ENCODE results near the gene CLDN8. TPM values are rescaled to one million over a fixed set of nuclear protein-coding genes. Genes with fewer than 3 reads are reported as not detected.

Gene CLDN8
- total and polyA plus RNA-seq, 4 experiments from 2014 or later = not detected

- H3K4me1 ChIP-seq (ENCODE audit: insufficient read depth, low read length) = no peaks in the 10 kb centered on the region
- Mint-ChIP-seq H3K4me3 (no peak overlapping the region), H3K27ac (no peak overlapping the region), H3K4me1 (no peaks in the 10 kb centered on the region), H3K27me3 (no peaks in the 10 kb centered on the region), H3K36me3 (no peaks in the 10 kb centered on the region), H3K9me3 (peaks cover 0 to 7% (median 0%) of the 10 kb centered on the region in 8 donors)
- no peak overlapping the region for H3K27ac ChIP-seq (ENCODE audit: low read depth, low read length)
- POLR2A ChIA-PET (ENCODE audit: partially characterized antibody) = no interaction called here
- intact Hi-C loops (cut with micrococcal nuclease) = no loop called here
- H3K27me3 ChIP-seq (ENCODE audit: insufficient read depth, low read length) = no peaks in the 10 kb centered on the region
- DNase-seq = no peak
- H3K4me3 ChIP-seq (ENCODE audit: low read length in 2 of 2) = no peak overlapping the region
- no peaks in the 10 kb centered on the region for H3K36me3 ChIP-seq (ENCODE audit: insufficient read depth, low read length)
- H3K9me3 ChIP-seq (ENCODE audit: control insufficient read depth in 1 of 2, low read length in 2 of 2) = no peaks in the 10 kb centered on the region
- CTCF ChIA-PET (ENCODE audit: partially characterized antibody) = no interaction called here
Measured at GRCh38 chr21:30206551-30207251, 9.2 kb downstream of the CLDN8 start.

- no peaks in the 10 kb centered on the region for H3K36me3 Mint-ChIP-seq
- CTCF ChIA-PET (ENCODE audit: partially characterized antibody) = no interaction called here
- intact Hi-C loops (cut with micrococcal nuclease) = no loop called here
Measured at GRCh38 chr21:30200000-30200399, 15.9 kb downstream of the CLDN8 start.

DNA sequence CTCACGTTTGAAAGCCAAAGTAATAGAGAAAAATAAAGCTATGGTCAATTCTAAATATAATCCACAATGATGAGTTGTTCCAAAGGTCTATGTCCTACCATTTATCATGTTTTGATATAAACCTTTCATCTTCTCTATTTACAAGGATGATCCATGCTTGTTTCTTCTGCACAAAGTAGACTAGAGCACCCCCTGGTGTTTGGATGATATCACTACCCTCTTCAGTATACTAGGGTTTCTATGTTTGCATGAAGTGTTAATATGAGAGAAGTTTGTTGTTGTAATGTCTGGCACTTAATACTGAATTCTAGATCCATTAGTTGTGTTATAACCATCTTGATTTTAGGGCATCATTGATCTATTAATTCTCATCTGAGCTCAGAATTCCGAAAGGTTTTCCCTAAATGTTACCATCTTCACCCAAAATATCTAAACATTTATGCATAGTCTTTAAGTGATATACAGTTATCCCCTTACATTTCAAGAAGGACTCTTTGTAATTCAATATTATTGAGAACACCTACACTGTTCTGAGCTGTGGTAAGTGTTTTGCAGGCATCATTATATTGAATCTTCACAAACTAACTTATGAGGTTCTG is 21.1 kb downstream of the CLDN8 start:
- Histone ChIP-seq H3K4me3 (ENCODE audit: low read length in 2 of 2) (no peak overlapping the region), H3K27ac (ENCODE audit: low read depth, low read length) (no peak overlapping the region), H3K27me3 (ENCODE audit: insufficient read depth, low read length) (no peaks in the 10 kb centered on the region), H3K36me3 (ENCODE audit: insufficient read depth, low read length) (no peaks in the 10 kb centered on the region), H3K4me1 (ENCODE audit: insufficient read depth, low read length) (no peaks in the 10 kb centered on the region), H3K9me3 (ENCODE audit: control insufficient read depth in 1 of 2, low read length in 2 of 2) (no peaks in the 10 kb centered on the region)
- no peaks in the 10 kb centered on the region for H3K36me3 Mint-ChIP-seq
- intact Hi-C loops (cut with micrococcal nuclease) = no loop called here
- ChIA-PET CTCF (ENCODE audit: partially characterized antibody) (no interaction called here), POLR2A (ENCODE audit: partially characterized antibody) (no interaction called here)
- no peak overlapping the region for H3K27ac Mint-ChIP-seq
- no peaks in the 10 kb centered on the region for H3K27me3 Mint-ChIP-seq
- no peak for DNase-seq
- peaks cover 0 to 3% (median 0%) of the 10 kb centered on the region in 8 donors for H3K9me3 Mint-ChIP-seq
- H3K4me1 Mint-ChIP-seq = no peaks in the 10 kb centered on the region
- no peak overlapping the region for H3K4me3 Mint-ChIP-seq

More at GRCh38 chr21:30200000-30200399, 15.9 kb downstream of the CLDN8 start:
- Histone ChIP-seq H3K4me3 (ENCODE audit: low read length in 2 of 2) (no peak overlapping the region), H3K36me3 (ENCODE audit: insufficient read depth, low read length) (no peaks in the 10 kb centered on the region), H3K4me1 (ENCODE audit: insufficient read depth, low read length) (no peaks in the 10 kb centered on the region), H3K9me3 (ENCODE audit: control insufficient read depth in 1 of 2, low read length in 2 of 2) (no peaks in the 10 kb centered on the region), H3K27me3 (ENCODE audit: insufficient read depth, low read length) (no peaks in the 10 kb centered on the region), H3K27ac (ENCODE audit: low read depth, low read length) (no peak overlapping the region)
- Mint-ChIP-seq H3K9me3 (peaks cover 0 to 10% (median 2%) of the 10 kb centered on the region in 8 donors), H3K4me1 (no peaks in the 10 kb centered on the region), H3K4me3 (no peak overlapping the region), H3K27me3 (no peaks in the 10 kb centered on the region), H3K27ac (no peak overlapping the region)
- POLR2A ChIA-PET (ENCODE audit: partially characterized antibody) = no interaction called here
- DNase-seq = no peak

- no peak overlapping the region for H3K27ac Mint-ChIP-seq
- H3K4me3 ChIP-seq (ENCODE audit: low read length in 2 of 2) = no peak overlapping the region
- no peaks in the 10 kb centered on the region for H3K36me3 Mint-ChIP-seq
- H3K4me1 ChIP-seq (ENCODE audit: insufficient read depth, low read length) = no peaks in the 10 kb centered on the region
- CTCF ChIA-PET (ENCODE audit: partially characterized antibody) = no interaction called here
- no peaks in the 10 kb centered on the region for H3K27me3 Mint-ChIP-seq
- no peaks in the 10 kb centered on the region for H3K36me3 ChIP-seq (ENCODE audit: insufficient read depth, low read length)
- H3K4me1 Mint-ChIP-seq = no peaks in the 10 kb centered on the region
- no peaks in the 10 kb centered on the region for H3K27me3 ChIP-seq (ENCODE audit: insufficient read depth, low read length)
- no peak overlapping the region for H3K27ac ChIP-seq (ENCODE audit: low read depth, low read length)
- H3K9me3 Mint-ChIP-seq = peaks cover 0 to 3% (median 0%) of the 10 kb centered on the region in 8 donors
- H3K4me3 Mint-ChIP-seq = no peak overlapping the region
- intact Hi-C loops (cut with micrococcal nuclease) = no loop called here
- H3K9me3 ChIP-seq (ENCODE audit: control insufficient read depth in 1 of 2, low read length in 2 of 2) = no peaks in the 10 kb centered on the region
- DNase-seq = no peak
- POLR2A ChIA-PET (ENCODE audit: partially characterized antibody) = no interaction called here
Measured at GRCh38 chr21:30193201-30193600, 22.7 kb downstream of the CLDN8 start.

GRCh38 chr21:30190554-30190953 is 25.3 kb downstream of the CLDN8 start:
- Mint-ChIP-seq H3K36me3 (no peaks in the 10 kb centered on the region), H3K4me1 (no peaks in the 10 kb centered on the region), H3K27ac (no peak overlapping the region), H3K9me3 (no peaks in the 10 kb centered on the region), H3K27me3 (no peaks in the 10 kb centered on the region), H3K4me3 (no peak overlapping the region)
- no peak for DNase-seq
- no peaks in the 10 kb centered on the region for H3K9me3 ChIP-seq (ENCODE audit: control insufficient read depth in 1 of 2, low read length in 2 of 2)
- ChIA-PET POLR2A (ENCODE audit: partially characterized antibody) (no interaction called here), CTCF (ENCODE audit: partially characterized antibody) (no interaction called here)
- no peaks in the 10 kb centered on the region for H3K27me3 ChIP-seq (ENCODE audit: insufficient read depth, low read length)
- no peak overlapping the region for H3K4me3 ChIP-seq (ENCODE audit: low read length in 2 of 2)
- no peaks in the 10 kb centered on the region for H3K4me1 ChIP-seq (ENCODE audit: insufficient read depth, low read length)
- intact Hi-C loops (cut with micrococcal nuclease) = no loop called here
- no peak overlapping the region for H3K27ac ChIP-seq (ENCODE audit: low read depth, low read length)
- no peaks in the 10 kb centered on the region for H3K36me3 ChIP-seq (ENCODE audit: insufficient read depth, low read length)

DNA sequence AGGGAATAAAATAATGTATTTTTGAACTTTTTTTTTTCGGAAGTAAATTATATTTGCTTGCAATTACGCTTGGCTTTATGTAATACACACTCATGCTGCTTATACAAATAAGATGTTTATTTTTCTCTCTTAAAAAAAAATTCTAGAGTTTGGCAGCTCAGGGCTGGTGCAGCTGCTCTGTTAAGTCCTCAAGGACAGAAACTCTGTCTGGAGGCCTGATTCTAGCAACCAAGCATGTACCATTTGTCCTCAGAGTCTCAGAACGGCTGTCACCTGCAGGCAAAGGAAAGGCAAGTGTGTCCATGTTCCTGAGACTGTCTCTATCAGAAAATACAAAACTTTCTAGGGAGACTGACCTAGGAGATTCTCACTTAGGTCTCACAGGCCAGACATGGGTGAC is 26.1 kb downstream of the CLDN8 start:
- Mint-ChIP-seq H3K4me1 (no peaks in the 10 kb centered on the region), H3K36me3 (no peaks in the 10 kb centered on the region), H3K4me3 (no peak overlapping the region), H3K27me3 (no peaks in the 10 kb centered on the region), H3K27ac (no peak overlapping the region), H3K9me3 (no peaks in the 10 kb centered on the region)
- Histone ChIP-seq H3K27me3 (ENCODE audit: insufficient read depth, low read length) (no peaks in the 10 kb centered on the region), H3K4me1 (ENCODE audit: insufficient read depth, low read length) (no peaks in the 10 kb centered on the region), H3K9me3 (ENCODE audit: control insufficient read depth in 1 of 2, low read length in 2 of 2) (no peaks in the 10 kb centered on the region), H3K36me3 (ENCODE audit: insufficient read depth, low read length) (no peaks in the 10 kb centered on the region), H3K4me3 (ENCODE audit: low read length in 2 of 2) (no peak overlapping the region), H3K27ac (ENCODE audit: low read depth, low read length) (no peak overlapping the region)
- intact Hi-C loops (cut with micrococcal nuclease) = no loop called here
- no peak for DNase-seq
- POLR2A ChIA-PET (ENCODE audit: partially characterized antibody) = no interaction called here
- CTCF ChIA-PET (ENCODE audit: partially characterized antibody) = no interaction called here

DNA sequence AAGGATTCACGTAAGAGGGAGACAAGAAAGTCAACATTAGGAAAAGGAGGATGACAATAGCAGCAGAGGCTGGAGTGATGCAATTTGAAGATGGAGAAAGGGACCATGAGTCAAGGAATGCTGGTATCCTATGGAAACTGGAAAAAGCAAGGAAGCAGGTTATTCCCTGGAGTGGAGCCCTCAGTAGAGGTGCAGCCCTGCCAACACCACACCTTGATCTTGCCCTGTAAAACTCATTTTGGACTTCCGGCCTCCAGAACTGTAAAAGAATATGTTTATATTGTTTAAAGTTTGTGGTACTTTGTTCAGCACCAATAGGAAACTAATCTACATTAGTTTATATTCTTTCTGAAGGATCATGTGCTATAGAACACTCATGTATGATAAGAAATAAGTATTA is 29.7 kb downstream of the CLDN8 start:
- H3K4me1 Mint-ChIP-seq = no peaks in the 10 kb centered on the region
- no peaks in the 10 kb centered on the region for H3K36me3 Mint-ChIP-seq
- Histone ChIP-seq H3K4me3 (ENCODE audit: low read length in 2 of 2) (no peak overlapping the region), H3K4me1 (ENCODE audit: insufficient read depth, low read length) (no peaks in the 10 kb centered on the region), H3K27ac (ENCODE audit: low read depth, low read length) (no peak overlapping the region), H3K36me3 (ENCODE audit: insufficient read depth, low read length) (no peaks in the 10 kb centered on the region), H3K27me3 (ENCODE audit: insufficient read depth, low read length) (no peaks in the 10 kb centered on the region), H3K9me3 (ENCODE audit: control insufficient read depth in 1 of 2, low read length in 2 of 2) (no peaks in the 10 kb centered on the region)
- ChIA-PET CTCF (ENCODE audit: partially characterized antibody) (no interaction called here), POLR2A (ENCODE audit: partially characterized antibody) (no interaction called here)
- no peak for DNase-seq
- intact Hi-C loops (cut with micrococcal nuclease) = no loop called here
- no peaks in the 10 kb centered on the region for H3K27me3 Mint-ChIP-seq
- no peaks in the 10 kb centered on the region for H3K9me3 Mint-ChIP-seq
- no peak overlapping the region for H3K4me3 Mint-ChIP-seq
- H3K27ac Mint-ChIP-seq = no peak overlapping the region

Measured in CD4-positive, alpha-beta memory T cell (primary cell).